MCF 10A (cell line): Measurements from ENCODE around the gene FARS2. TPM values are rescaled to one million over a fixed set of nuclear protein-coding genes. Genes with fewer than 3 reads are reported as not detected.

Experiments used
- BruUV-seq: library from RNA; stranded (reverse); fragments of 400-500 nt; replicated peaks from 2 replicates; lab custom pipeline; 2021; lab: Mats Ljungman, UMichigan
- CTCF ChIA-PET: fragments of 300-600 bp; sonication (Branson Sonifier 250); formaldehyde crosslinking; extraction: SDS; loops from one replicate; lab custom pipeline; 2021; ENCODE audit warnings: antibody characterized with exemption, inconsistent platforms; lab: Yijun Ruan, JAX
- POLR2A ChIA-PET: fragments of 300-600, 350-650 bp; sonication (Branson Sonifier 250); formaldehyde crosslinking; extraction: SDS; loops from one replicate; lab custom pipeline; 2020; ENCODE audit warnings: antibody characterized with exemption, inconsistent platforms; lab: Yijun Ruan, JAX
- DNase-seq: peaks from one replicate; pipeline ENCODE4 v3.0.0-alpha.2; 2018; ENCODE audit not compliant: unreplicated experiment
- H3K27ac Mint-ChIP-seq: one replicate; pipeline ENCODE4 v1.8.0; 2022; ENCODE audit warnings: mild to moderate bottlenecking, low read depth, mixed read lengths; ENCODE audit not compliant: unreplicated experiment
- H3K27me3 Mint-ChIP-seq: one replicate; pipeline ENCODE4 v1.8.0; 2022; ENCODE audit warnings: mixed read lengths; ENCODE audit not compliant: insufficient read depth, unreplicated experiment
- H3K36me3 Mint-ChIP-seq: one replicate; pipeline ENCODE4 v1.8.0; 2022; ENCODE audit warnings: mild to moderate bottlenecking, moderate library complexity, mixed read lengths; ENCODE audit not compliant: insufficient read depth, unreplicated experiment
- H3K4me1 Mint-ChIP-seq: one replicate; pipeline ENCODE4 v1.8.0; 2022; ENCODE audit warnings: mixed read lengths; ENCODE audit not compliant: insufficient read depth, unreplicated experiment
- H3K4me3 Mint-ChIP-seq: one replicate; pipeline ENCODE4 v1.8.0; 2022; ENCODE audit warnings: mild to moderate bottlenecking, moderate library complexity, mixed read lengths; ENCODE audit not compliant: unreplicated experiment
- H3K9me3 Mint-ChIP-seq: one replicate; pipeline ENCODE4 v1.8.0; 2022; ENCODE audit warnings: mixed read lengths; ENCODE audit not compliant: unreplicated experiment
- intact Hi-C: fragments of 100-400 bp; cut with micrococcal nuclease; formaldehyde crosslinking; loops from 2 replicates; pipeline ENCODE4 v1.14.1; 2022
- total RNA-seq: library from RNA; stranded (reverse); gene quantifications from 2 replicates; pipeline ENCODE4 v1.2.3, GENCODE V29; 2022
- TF ChIP-seq, protein P1 (sequence below): fragments of 200-600 bp; IDR thresholded peaks from one replicate; pipeline ENCODE4 v1.8.0; 2022; ENCODE audit warnings: antibody characterized with exemption, mild to moderate bottlenecking; ENCODE audit not compliant: unreplicated experiment

FARS2 gene
- total RNA-seq, 1 experiment from 2014 or later = 18.2 TPM

DNA sequence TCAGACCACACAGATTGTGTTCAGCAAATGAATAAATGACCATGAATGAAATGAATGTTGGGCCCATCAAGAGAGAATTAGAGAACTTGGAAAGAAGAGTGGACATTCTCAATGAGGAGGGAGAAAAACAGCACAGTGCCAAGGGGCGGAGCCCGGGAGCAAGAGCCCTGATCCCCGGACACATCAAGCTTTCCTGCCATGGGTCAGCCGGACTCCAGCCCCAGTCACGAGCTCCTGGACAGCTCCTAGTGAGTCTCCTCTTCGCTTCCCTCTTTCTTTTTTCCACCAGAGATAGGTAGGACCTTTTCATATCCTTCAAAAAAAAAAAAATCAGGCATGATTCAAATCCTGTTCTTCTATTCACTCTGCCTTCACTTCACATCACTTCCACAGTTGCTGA is 471.2 kb downstream of the FARS2 start:
- Mint-ChIP-seq H3K27me3 (no peaks in the 10 kb centered on the region), H3K36me3 (no peaks in the 10 kb centered on the region), H3K4me1 (no peaks in the 10 kb centered on the region), H3K27ac (no peak overlapping the region), H3K9me3 (no peaks in the 10 kb centered on the region), H3K4me3 (no peak overlapping the region)
- intact Hi-C loops = no loop called here
- DNase-seq = no peak
- ChIA-PET POLR2A (no interaction called here), CTCF (interaction anchor here (0.7 kb wide), 1 partner anchor 21 kb away, joined by 3 read pairs; no protein-coding TSS in a partner anchor)
- no TSS peak for BruUV-seq
- TF ChIP-seq, protein P1, sequence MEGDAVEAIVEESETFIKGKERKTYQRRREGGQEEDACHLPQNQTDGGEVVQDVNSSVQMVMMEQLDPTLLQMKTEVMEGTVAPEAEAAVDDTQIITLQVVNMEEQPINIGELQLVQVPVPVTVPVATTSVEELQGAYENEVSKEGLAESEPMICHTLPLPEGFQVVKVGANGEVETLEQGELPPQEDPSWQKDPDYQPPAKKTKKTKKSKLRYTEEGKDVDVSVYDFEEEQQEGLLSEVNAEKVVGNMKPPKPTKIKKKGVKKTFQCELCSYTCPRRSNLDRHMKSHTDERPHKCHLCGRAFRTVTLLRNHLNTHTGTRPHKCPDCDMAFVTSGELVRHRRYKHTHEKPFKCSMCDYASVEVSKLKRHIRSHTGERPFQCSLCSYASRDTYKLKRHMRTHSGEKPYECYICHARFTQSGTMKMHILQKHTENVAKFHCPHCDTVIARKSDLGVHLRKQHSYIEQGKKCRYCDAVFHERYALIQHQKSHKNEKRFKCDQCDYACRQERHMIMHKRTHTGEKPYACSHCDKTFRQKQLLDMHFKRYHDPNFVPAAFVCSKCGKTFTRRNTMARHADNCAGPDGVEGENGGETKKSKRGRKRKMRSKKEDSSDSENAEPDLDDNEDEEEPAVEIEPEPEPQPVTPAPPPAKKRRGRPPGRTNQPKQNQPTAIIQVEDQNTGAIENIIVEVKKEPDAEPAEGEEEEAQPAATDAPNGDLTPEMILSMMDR = no peak

DNA sequence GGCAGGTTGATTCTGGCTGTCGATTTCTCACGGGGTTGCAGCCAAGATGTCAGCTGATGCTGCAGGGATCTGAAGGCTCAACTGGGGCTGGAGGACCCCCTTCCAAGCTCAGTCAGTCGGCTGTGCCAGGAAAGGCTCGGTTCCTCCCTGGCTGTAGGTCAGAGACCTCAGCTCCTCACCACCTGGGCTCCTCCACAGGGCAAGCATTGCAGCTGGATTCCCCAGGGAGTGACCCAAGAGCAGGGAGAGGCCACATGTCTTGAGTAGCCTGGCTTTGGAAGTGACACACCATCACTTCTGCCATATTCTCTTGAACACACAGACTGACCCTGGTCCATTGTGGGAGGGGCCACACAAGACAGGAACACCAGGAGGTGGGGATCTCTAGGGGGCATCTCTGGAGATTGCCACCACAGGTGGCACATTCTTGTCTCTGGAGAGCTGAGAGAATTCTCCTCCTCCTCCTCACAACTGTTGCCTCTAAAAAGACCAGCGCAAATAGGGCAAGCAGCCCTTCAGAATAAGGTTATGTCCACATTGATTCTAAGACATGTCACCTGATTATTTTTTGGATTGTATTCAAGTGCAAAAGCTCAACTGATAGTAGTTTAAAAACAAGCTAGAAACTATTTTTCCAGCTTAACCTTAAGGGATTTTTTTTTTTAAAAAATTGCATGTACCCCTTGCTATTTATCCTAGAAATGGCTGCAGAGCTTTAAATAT is 474.9 kb downstream of the FARS2 start:
- Mint-ChIP-seq H3K4me3 (no peak overlapping the region), H3K4me1 (no peaks in the 10 kb centered on the region), H3K27ac (no peak overlapping the region), H3K36me3 (no peaks in the 10 kb centered on the region), H3K27me3 (no peaks in the 10 kb centered on the region), H3K9me3 (no peaks in the 10 kb centered on the region)
- DNase-seq = no peak
- ChIA-PET CTCF (interaction anchor here (1.0 kb wide), 1 partner anchor 13 kb away, joined by 3 read pairs; no protein-coding TSS in a partner anchor), POLR2A (no interaction called here)
- intact Hi-C loops = no loop called here
- TF ChIP-seq, protein P1 = no peak
- BruUV-seq = no TSS peak

DNA sequence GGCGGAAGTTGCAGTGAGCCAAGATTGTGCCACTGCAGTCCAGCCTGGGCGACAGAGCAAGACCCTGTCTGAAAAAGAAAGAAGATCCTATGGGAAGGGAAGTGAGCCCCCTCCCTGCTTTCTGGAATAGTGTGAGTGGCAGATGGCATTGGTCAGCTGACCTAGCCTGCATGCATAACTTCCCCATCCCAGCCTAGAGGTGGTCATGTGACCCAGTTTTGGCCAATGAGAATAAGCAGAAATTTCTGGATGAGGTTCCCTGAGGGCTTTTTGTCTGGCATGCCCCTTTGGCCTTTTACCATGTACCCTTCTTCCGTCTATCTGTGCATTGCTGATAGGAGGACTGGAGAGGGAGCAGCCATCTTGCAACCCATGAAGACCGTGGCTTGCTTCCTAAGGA is 476.1 kb downstream of the FARS2 start:
- no peak for DNase-seq
- no peaks in the 10 kb centered on the region for H3K36me3 Mint-ChIP-seq
- BruUV-seq = no TSS peak
- TF ChIP-seq, protein P1 = no peak
- POLR2A ChIA-PET = no interaction called here
- H3K4me3 Mint-ChIP-seq = no peak overlapping the region
- no peaks in the 10 kb centered on the region for H3K27me3 Mint-ChIP-seq
- H3K9me3 Mint-ChIP-seq = no peaks in the 10 kb centered on the region
- CTCF ChIA-PET = no interaction called here
- no peaks in the 10 kb centered on the region for H3K4me1 Mint-ChIP-seq
- no peak overlapping the region for H3K27ac Mint-ChIP-seq
- intact Hi-C loops = no loop called here

DNA sequence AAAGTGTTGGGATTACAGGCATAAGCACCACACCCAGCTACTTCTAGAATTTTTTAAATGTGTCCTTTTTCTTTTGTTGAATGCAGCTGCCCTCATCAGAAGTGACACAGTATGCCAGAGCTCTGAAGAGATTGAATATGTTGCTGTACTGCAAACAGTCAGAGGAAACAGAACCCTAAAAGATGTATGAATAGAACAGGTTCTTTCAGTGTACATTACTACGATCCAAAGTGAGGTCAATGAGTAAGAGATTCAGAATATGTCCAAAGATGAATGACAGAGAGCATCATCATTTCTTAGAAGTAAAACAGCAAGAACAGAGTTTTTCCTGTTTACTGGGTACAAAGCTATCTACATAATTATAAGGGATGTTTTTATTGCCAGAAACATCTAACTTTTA is 476.9 kb downstream of the FARS2 start:
- Mint-ChIP-seq H3K4me3 (no peak overlapping the region), H3K4me1 (no peaks in the 10 kb centered on the region), H3K27me3 (no peaks in the 10 kb centered on the region), H3K9me3 (no peaks in the 10 kb centered on the region), H3K36me3 (no peaks in the 10 kb centered on the region), H3K27ac (no peak overlapping the region)
- no peak for DNase-seq
- no TSS peak for BruUV-seq
- CTCF ChIA-PET = interaction anchor here (0.7 kb wide), 1 partner anchor 483 kb away, joined by 3 read pairs; no protein-coding TSS in a partner anchor
- POLR2A ChIA-PET = interaction anchor here (0.6 kb wide), 1 partner anchor 318 kb away, joined by 3 read pairs; no protein-coding TSS in a partner anchor
- intact Hi-C loops = no loop called here
- TF ChIP-seq, protein P1 = no peak
